GM12875 (cell line): ENCODE data around the gene HCN3.

Source experiments
- H3K4me3 ChIP-seq: one replicate; pipeline ENCODE4 v1.5.1; 2011; ENCODE audit warnings: low read depth, low read length, control low read depth
- TF ChIP-seq, protein P1 (sequence below): IDR thresholded peaks from 2 replicates; pipeline ENCODE4 v1.5.1; 2011; ENCODE audit warnings: low read depth, mild to moderate bottlenecking, control low read depth, inconsistent platforms, low read length, moderate library complexity, borderline replicate concordance; ENCODE audit not compliant: insufficient read depth

Gene HCN3

DNA sequence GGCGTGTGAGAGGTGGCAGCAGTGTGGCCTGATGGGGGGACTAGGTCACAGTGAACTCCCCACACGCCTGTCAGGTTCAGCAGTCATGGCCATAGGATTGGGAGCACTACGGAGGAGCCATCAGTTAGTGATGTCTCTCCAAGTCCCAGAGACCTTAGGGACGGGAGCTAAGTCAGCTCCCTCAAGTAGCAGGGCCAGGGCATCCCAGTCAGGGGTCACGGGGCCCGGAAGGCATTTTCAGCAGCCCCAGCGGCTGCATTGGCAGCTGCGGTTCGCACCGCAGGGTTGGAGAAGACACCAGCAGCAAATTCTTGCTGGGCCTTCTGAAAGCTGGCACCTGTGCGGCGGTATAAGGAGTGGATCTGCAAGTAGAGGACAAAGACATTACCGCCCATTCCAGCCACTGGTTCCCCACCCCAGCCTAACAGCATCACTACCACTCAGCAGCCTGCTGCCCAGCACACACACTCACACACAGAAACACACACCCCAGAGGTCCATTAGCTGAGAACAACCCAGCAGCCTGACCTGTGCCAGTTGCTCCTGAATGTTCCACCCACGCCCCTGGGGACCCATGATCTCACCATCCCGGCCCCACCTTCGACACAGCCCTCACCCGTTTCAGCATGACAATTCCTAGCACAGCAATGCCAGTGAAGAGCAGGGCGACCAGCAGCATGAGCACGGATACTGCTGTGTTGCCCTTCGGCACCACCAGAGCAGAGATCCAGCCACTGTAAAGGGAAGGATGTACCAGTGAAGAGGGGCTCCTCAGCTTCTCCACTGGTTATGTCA, 21.0 kb upstream of the HCN3 start:
- no peak overlapping the region for H3K4me3 ChIP-seq
- TF ChIP-seq, protein P1, sequence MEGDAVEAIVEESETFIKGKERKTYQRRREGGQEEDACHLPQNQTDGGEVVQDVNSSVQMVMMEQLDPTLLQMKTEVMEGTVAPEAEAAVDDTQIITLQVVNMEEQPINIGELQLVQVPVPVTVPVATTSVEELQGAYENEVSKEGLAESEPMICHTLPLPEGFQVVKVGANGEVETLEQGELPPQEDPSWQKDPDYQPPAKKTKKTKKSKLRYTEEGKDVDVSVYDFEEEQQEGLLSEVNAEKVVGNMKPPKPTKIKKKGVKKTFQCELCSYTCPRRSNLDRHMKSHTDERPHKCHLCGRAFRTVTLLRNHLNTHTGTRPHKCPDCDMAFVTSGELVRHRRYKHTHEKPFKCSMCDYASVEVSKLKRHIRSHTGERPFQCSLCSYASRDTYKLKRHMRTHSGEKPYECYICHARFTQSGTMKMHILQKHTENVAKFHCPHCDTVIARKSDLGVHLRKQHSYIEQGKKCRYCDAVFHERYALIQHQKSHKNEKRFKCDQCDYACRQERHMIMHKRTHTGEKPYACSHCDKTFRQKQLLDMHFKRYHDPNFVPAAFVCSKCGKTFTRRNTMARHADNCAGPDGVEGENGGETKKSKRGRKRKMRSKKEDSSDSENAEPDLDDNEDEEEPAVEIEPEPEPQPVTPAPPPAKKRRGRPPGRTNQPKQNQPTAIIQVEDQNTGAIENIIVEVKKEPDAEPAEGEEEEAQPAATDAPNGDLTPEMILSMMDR: no peak

DNA sequence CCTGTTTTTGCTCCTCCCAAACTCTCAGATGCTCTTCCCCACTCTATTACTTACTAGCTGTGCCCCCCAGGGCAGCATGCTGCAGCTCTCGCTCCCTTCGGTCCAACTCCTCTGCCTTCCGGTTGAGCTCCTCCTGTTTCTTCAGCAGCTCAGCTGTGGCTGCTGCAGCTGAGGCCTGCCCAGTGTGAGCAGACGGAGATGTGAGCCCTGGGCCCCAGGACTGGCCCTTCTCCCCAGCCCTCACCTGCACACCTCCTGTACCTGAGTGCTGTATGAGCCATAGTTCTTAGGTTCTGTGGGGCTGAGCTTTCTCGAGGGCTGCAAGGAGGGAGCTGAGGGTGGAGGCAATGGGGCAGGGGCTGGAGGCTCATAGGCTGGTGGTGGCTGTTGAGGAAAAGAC, 17.0 kb upstream of the HCN3 start:
- H3K4me3 ChIP-seq: no peak overlapping the region

GRCh38 chr1:155261493-155261851, 15.8 kb upstream of the HCN3 start:
- TF ChIP-seq, protein P1: no peak
- H3K4me3 ChIP-seq: peak overlapping the region; percentile 92

More for the DNA sequence above, 17.0 kb upstream of the HCN3 start:
- TF ChIP-seq, protein P1: no peak

GRCh38 chr1:155261852-155262673, 15.2 kb upstream of the HCN3 start, which contains the start of gene SCAMP3:
TSS of gene SCAMP3 (minus strand) at chr1:155262360. CDS start at chr1:155262151, 209 bp downstream.
- TF ChIP-seq, protein P1: no peak
- peak within 1 kb of the TSS; percentile 92 for H3K4me3 ChIP-seq

DNA sequence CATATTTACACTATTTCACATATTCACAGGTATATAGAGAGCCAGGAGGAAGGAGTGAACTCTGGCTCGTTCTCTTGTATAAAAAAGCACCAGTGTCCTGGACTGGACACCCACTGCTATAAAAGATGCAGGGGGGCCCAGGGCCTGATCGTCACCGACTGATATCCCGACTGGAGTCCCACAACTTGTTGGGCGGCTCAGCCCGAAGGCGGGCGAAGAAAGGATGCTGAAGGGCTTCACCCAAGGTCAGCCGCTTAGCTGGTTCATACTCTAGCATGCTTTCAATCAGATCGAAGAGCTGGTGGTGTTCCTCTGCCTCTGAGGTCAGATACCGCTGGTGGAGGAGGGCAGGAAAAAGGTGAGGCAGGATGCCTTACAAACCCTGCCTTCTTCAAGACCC, 14.2 kb upstream of the HCN3 start:
- TF ChIP-seq, protein P1: no peak
- H3K4me3 ChIP-seq: no peak overlapping the region

GRCh38 chr1:155266553-155266952, 10.7 kb upstream of the HCN3 start:
- TF ChIP-seq, protein P1: no peak
- no peak overlapping the region for H3K4me3 ChIP-seq
